ENCODE results near the gene NCBP1.

NCBP1 gene

GRCh38 chr9:97710356-97711222, 77.0 kb downstream of the NCBP1 start:
- DNase-seq (ENCODE audit: low spot score in 2 of 2) (peak; percentile 21 to 61), ATAC-seq (peak; percentile 90)
- H3K4me1 Mint-ChIP-seq, result peaks cover 29% of the 10 kb centered on the region
- H3K9me3 Mint-ChIP-seq, result no peaks in the 10 kb centered on the region
- H3K27ac Mint-ChIP-seq, result peak overlapping the region; percentile 20
- H3K4me3 Mint-ChIP-seq, result no peak overlapping the region
- H3K36me3 Mint-ChIP-seq, result no peaks in the 10 kb centered on the region

GRCh38 chr9:97711223-97711626, 77.6 kb downstream of the NCBP1 start:
- Mint-ChIP-seq H3K4me3 (no peak overlapping the region), H3K4me1 (peaks cover 23% of the 10 kb centered on the region), H3K27ac (no peak overlapping the region), H3K9me3 (no peaks in the 10 kb centered on the region), H3K36me3 (no peaks in the 10 kb centered on the region)
- no peak for DNase-seq (ENCODE audit: low spot score in 2 of 2)
- peak; percentile 52 for ATAC-seq

- ATAC-seq, result no peak
- H3K36me3 Mint-ChIP-seq, result no peaks in the 10 kb centered on the region
- peaks cover 17% of the 10 kb centered on the region for H3K4me1 Mint-ChIP-seq
- no peak overlapping the region for H3K4me3 Mint-ChIP-seq
- no peaks in the 10 kb centered on the region for H3K9me3 Mint-ChIP-seq
- DNase-seq (ENCODE audit: low spot score in 2 of 2), result no peak
- H3K27ac Mint-ChIP-seq, result no peak overlapping the region
Measured at GRCh38 chr9:97714435-97714834, 80.8 kb downstream of the NCBP1 start.

GRCh38 chr9:97717866-97718265, 84.2 kb downstream of the NCBP1 start:
- H3K9me3 Mint-ChIP-seq, result peaks cover 3% of the 10 kb centered on the region
- no peaks in the 10 kb centered on the region for H3K36me3 Mint-ChIP-seq
- no peak overlapping the region for H3K27ac Mint-ChIP-seq
- no peak overlapping the region for H3K4me3 Mint-ChIP-seq
- DNase-seq (ENCODE audit: low spot score in 2 of 2) (no peak), ATAC-seq (no peak)
- peaks cover 6% of the 10 kb centered on the region for H3K4me1 Mint-ChIP-seq

GRCh38 chr9:97721396-97721795, 87.8 kb downstream of the NCBP1 start:
- ATAC-seq (no peak), DNase-seq (ENCODE audit: low spot score in 2 of 2) (no peak)
- H3K27ac Mint-ChIP-seq, result no peak overlapping the region

GRCh38 chr9:97722331-97722730, 88.7 kb downstream of the NCBP1 start:
- Mint-ChIP-seq H3K4me1 (no peaks in the 10 kb centered on the region), H3K36me3 (no peaks in the 10 kb centered on the region), H3K27ac (no peak overlapping the region), H3K9me3 (peaks cover 3% of the 10 kb centered on the region), H3K4me3 (no peak overlapping the region)
- ATAC-seq, result no peak
- DNase-seq (ENCODE audit: low spot score in 2 of 2), result no peak

More at GRCh38 chr9:97721396-97721795, 87.8 kb downstream of the NCBP1 start:
- Mint-ChIP-seq H3K4me1 (no peaks in the 10 kb centered on the region), H3K36me3 (no peaks in the 10 kb centered on the region), H3K9me3 (peaks cover 3% of the 10 kb centered on the region), H3K4me3 (no peak overlapping the region)
